Neural cell (in vitro differentiated cells): ENCODE measurements around the gene PTPRN2. TPM values are rescaled to one million over a fixed set of nuclear protein-coding genes. Genes with fewer than 3 reads are reported as not detected.

Experiments used
- H2AFZ ChIP-seq: fragments of 200-600, 300-800 bp; sonication (generic), shearing (Covaris generic); 2 replicates; pipeline ENCODE4 v1.6.0; 2014; ENCODE audit warnings: low read depth, mild to moderate bottlenecking, antibody characterized with exemption, low read length, moderate library complexity
- H3F3A ChIP-seq: fragments of 200-600 bp; shearing (Covaris generic); 2 replicates; pipeline ENCODE4 v1.6.1; 2016; ENCODE audit warnings: mild to moderate bottlenecking, moderate library complexity, mixed read lengths, antibody characterized with exemption, low read length; ENCODE audit not compliant: insufficient read depth, poor library complexity, severe bottlenecking
- H3K27ac ChIP-seq: fragments of 200-600, 300-800 bp; sonication (generic), shearing (Covaris generic); 2 replicates; pipeline ENCODE4 v1.5.1; 2014; ENCODE audit warnings: mild to moderate bottlenecking, low read length, moderate library complexity
- H3K27me3 ChIP-seq: fragments of 300-800, 200-600 bp; sonication (generic), shearing (Covaris generic); 2 replicates; pipeline ENCODE4 v1.6.0; 2014; ENCODE audit warnings: mild to moderate bottlenecking, low read depth, low read length, moderate library complexity; ENCODE audit not compliant: insufficient read depth
- H3K36me3 ChIP-seq: fragments of 300-800, 200-600 bp; sonication (generic), shearing (Covaris generic); 2 replicates; pipeline ENCODE4 v1.5.1; 2014; ENCODE audit warnings: mild to moderate bottlenecking, antibody characterized with exemption, low read length, moderate library complexity; ENCODE audit not compliant: insufficient read depth
- H3K4me2 ChIP-seq: fragments of 300-800, 200-600 bp; sonication (generic), shearing (Covaris generic); 2 replicates; pipeline ENCODE4 v1.6.0; 2014; ENCODE audit warnings: mild to moderate bottlenecking, low read length
- H3K4me3 ChIP-seq: fragments of 300-800, 200-600 bp; sonication (generic), shearing (Covaris generic); 2 replicates; pipeline ENCODE4 v1.5.1; 2014; ENCODE audit warnings: mild to moderate bottlenecking, low read length, moderate library complexity
- H3K79me2 ChIP-seq: fragments of 200-600 bp; shearing (Covaris generic); replicated peaks from 2 replicates; pipeline ENCODE4 v1.6.0; 2014; ENCODE audit warnings: mild to moderate bottlenecking, low read length, moderate library complexity; ENCODE audit not compliant: insufficient read depth
- H3K9ac ChIP-seq: fragments of 300-800, 200-600 bp; sonication (generic), shearing (Covaris generic); 2 replicates; pipeline ENCODE4 v1.6.1; 2016; ENCODE audit warnings: mild to moderate bottlenecking, low read length, mixed read lengths
- H3K9me2 ChIP-seq: fragments of 200-600 bp; shearing (Covaris generic); 2 replicates; pipeline ENCODE4 v1.6.1; 2016; ENCODE audit warnings: mild to moderate bottlenecking, low read length, mixed read lengths; ENCODE audit not compliant: insufficient read depth
- H3K9me3 ChIP-seq: fragments of 200-600, 300-800 bp; sonication (generic), shearing (Covaris generic); 2 replicates; pipeline ENCODE4 v1.6.1; 2016; ENCODE audit warnings: mild to moderate bottlenecking, mixed run types, low read length, moderate library complexity, mixed read lengths
- H4K20me1 ChIP-seq: fragments of 200-600 bp; shearing (Covaris generic); 2 replicates; pipeline ENCODE4 v1.6.1; 2016; ENCODE audit warnings: mild to moderate bottlenecking, mixed run types; ENCODE audit not compliant: insufficient read depth
- CTCF ChIP-seq: fragments of 450-650 bp; IDR thresholded peaks from 2 replicates; pipeline ENCODE4 v1.5.1; 2014; ENCODE audit warnings: antibody characterized with exemption, mild to moderate bottlenecking, moderate library complexity; ENCODE audit not compliant: poor library complexity, severe bottlenecking
- EP300 ChIP-seq: fragments of 450-650 bp; conservative IDR thresholded peaks from 2 replicates; pipeline ENCODE4 v1.6.1; 2014; ENCODE audit warnings: antibody characterized with exemption, mild to moderate bottlenecking, moderate library complexity; ENCODE audit not compliant: poor library complexity, severe bottlenecking
- EZH2 ChIP-seq: fragments of 200-600, 300-800 bp; shearing (Covaris generic), sonication (generic); IDR thresholded peaks from 2 replicates; pipeline ENCODE4 v1.6.1; 2014; ENCODE audit warnings: antibody characterized with exemption, low read length, borderline replicate concordance, mild to moderate bottlenecking; ENCODE audit not compliant: insufficient read depth, poor library complexity, severe bottlenecking
- MXI1 ChIP-seq: fragments of 450-650 bp; conservative IDR thresholded peaks from 2 replicates; pipeline ENCODE4 v1.6.1; 2014; ENCODE audit warnings: antibody characterized with exemption, mild to moderate bottlenecking; ENCODE audit not compliant: poor library complexity, severe bottlenecking
- POLR2AphosphoS5 ChIP-seq: IDR thresholded peaks from 2 replicates; pipeline ENCODE4 v1.6.1; 2012
- RAD21 ChIP-seq: fragments of 450-650 bp; conservative IDR thresholded peaks from 2 replicates; pipeline ENCODE4 v1.6.1; 2014; ENCODE audit warnings: antibody characterized with exemption, mild to moderate bottlenecking, moderate library complexity
- SMC3 ChIP-seq: fragments of 450-650 bp; conservative IDR thresholded peaks from 2 replicates; pipeline ENCODE4 v1.6.1; 2014; ENCODE audit warnings: antibody characterized with exemption, mild to moderate bottlenecking, moderate library complexity; ENCODE audit not compliant: poor library complexity
- TAF1 ChIP-seq: IDR thresholded peaks from 2 replicates; pipeline ENCODE4 v1.6.1; 2012; ENCODE audit warnings: low read depth
- polyA plus RNA-seq: library from polyadenylated mRNA; depleted of rRNA; stranded (reverse); fragments of >200 nt; gene quantifications from 2 replicates; pipeline ENCODE4 v1.2.3, GENCODE V29; 2014
- TF ChIP-seq, protein P1 (sequence below): IDR thresholded peaks from 2 replicates; pipeline ENCODE4 v1.6.1; 2012; ENCODE audit warnings: borderline replicate concordance

Gene PTPRN2
- polyA plus RNA-seq, 1 donor from 2014 or later = 31.0 TPM

DNA sequence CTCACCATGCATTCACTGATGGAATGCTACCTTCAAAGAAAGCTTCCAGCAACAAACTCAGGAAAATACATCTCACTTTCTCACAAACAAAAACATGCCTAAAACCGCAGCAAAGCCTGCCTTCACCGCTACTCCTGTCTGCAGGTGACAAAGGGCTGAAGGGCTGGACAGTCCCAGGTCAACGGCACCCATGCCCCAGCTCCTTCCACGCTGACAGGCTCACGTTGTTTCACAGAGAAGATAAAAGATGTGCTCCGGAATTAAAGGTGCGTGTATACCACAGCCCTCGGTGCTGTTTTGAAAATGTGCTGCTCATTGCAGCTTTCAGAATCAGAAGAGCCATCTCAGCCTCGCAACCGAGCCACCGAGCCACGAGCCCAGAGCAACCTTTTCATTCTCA, 445.0 kb downstream of the PTPRN2 start:
- Histone ChIP-seq H2AFZ (no peak overlapping the region), H4K20me1 (no peaks in the 10 kb centered on the region), H3K36me3 (no peaks in the 10 kb centered on the region), H3F3A (no peaks in the 10 kb centered on the region), H3K9me2 (no peaks in the 10 kb centered on the region), H3K9ac (no peak overlapping the region), H3K4me2 (no peak overlapping the region), H3K4me3 (no peak overlapping the region), H3K27ac (no peak overlapping the region), H3K9me3 (peaks cover 12% of the 10 kb centered on the region), H3K79me2 (no peaks in the 10 kb centered on the region), H3K27me3 (no peaks in the 10 kb centered on the region)
- no peak for TF ChIP-seq CTCF
- TF ChIP-seq MXI1 = no peak
- no peak for TF ChIP-seq EP300
- TF ChIP-seq, protein P1, sequence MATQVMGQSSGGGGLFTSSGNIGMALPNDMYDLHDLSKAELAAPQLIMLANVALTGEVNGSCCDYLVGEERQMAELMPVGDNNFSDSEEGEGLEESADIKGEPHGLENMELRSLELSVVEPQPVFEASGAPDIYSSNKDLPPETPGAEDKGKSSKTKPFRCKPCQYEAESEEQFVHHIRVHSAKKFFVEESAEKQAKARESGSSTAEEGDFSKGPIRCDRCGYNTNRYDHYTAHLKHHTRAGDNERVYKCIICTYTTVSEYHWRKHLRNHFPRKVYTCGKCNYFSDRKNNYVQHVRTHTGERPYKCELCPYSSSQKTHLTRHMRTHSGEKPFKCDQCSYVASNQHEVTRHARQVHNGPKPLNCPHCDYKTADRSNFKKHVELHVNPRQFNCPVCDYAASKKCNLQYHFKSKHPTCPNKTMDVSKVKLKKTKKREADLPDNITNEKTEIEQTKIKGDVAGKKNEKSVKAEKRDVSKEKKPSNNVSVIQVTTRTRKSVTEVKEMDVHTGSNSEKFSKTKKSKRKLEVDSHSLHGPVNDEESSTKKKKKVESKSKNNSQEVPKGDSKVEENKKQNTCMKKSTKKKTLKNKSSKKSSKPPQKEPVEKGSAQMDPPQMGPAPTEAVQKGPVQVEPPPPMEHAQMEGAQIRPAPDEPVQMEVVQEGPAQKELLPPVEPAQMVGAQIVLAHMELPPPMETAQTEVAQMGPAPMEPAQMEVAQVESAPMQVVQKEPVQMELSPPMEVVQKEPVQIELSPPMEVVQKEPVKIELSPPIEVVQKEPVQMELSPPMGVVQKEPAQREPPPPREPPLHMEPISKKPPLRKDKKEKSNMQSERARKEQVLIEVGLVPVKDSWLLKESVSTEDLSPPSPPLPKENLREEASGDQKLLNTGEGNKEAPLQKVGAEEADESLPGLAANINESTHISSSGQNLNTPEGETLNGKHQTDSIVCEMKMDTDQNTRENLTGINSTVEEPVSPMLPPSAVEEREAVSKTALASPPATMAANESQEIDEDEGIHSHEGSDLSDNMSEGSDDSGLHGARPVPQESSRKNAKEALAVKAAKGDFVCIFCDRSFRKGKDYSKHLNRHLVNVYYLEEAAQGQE = no peak
- TF ChIP-seq EZH2 = no peak
- TF ChIP-seq TAF1 = no peak
- TF ChIP-seq RAD21 = no peak
- TF ChIP-seq SMC3 = no peak
- no peak for TF ChIP-seq POLR2AphosphoS5

DNA sequence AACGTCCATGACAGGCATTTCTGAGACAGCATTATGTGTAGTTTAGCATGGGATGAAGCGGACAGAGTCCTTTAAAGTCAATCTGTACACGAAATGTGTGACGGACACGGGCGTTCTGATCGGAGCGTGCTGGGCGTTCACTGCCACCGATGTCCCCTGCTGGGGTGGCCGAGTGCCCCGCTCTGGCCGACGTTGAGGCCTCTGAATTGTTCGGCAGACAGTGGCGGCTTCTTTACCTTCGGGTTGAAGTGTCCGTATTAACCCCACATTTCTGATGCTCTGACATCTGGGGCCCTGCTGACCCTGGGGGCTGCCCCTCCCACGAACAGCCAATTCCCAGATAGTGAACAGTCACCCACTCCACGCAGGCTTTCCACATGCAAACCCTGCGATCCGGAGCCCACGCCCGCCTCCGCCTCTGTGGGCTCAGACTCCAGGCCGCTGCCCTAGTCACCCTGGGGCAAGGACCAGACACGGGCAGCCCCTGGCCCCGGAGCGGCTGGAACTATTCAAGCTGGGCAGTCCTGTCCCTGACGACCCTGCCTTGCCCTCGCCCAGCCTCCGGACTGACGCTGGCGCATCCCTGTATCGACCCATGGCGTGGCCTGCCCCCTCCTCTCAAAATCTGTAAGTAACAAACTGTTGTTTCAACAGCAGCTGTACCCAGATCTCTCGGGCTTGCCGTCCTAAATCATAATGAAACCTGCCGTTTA, 445.7 kb downstream of the PTPRN2 start:
- H3K79me2 ChIP-seq = no peaks in the 10 kb centered on the region
- no peak overlapping the region for H3K4me3 ChIP-seq
- peaks cover 12% of the 10 kb centered on the region for H3K9me3 ChIP-seq
- H3K4me2 ChIP-seq = no peak overlapping the region
- H4K20me1 ChIP-seq = no peaks in the 10 kb centered on the region
- H3K9me2 ChIP-seq = no peaks in the 10 kb centered on the region
- H2AFZ ChIP-seq = no peak overlapping the region
- no peaks in the 10 kb centered on the region for H3F3A ChIP-seq
- H3K9ac ChIP-seq = no peak overlapping the region
- H3K27ac ChIP-seq = no peak overlapping the region
- H3K27me3 ChIP-seq = no peaks in the 10 kb centered on the region
- H3K36me3 ChIP-seq = no peaks in the 10 kb centered on the region
- TF ChIP-seq TAF1 = no peak

- TF ChIP-seq EZH2 (no peak), RAD21 (no peak), CTCF (no peak)
- TF ChIP-seq, protein P1 = no peak
- peaks cover 12% of the 10 kb centered on the region for H3K9me3 ChIP-seq
- no peak overlapping the region for H3K27ac ChIP-seq
- no peak overlapping the region for H2AFZ ChIP-seq
- H3K4me3 ChIP-seq = no peak overlapping the region
- no peaks in the 10 kb centered on the region for H3K9me2 ChIP-seq
- H3K36me3 ChIP-seq = no peaks in the 10 kb centered on the region
- no peaks in the 10 kb centered on the region for H3K27me3 ChIP-seq
- H3K79me2 ChIP-seq = no peaks in the 10 kb centered on the region
- no peaks in the 10 kb centered on the region for H3F3A ChIP-seq
- H3K4me2 ChIP-seq = no peak overlapping the region
- H3K9ac ChIP-seq = no peak overlapping the region
- H4K20me1 ChIP-seq = no peaks in the 10 kb centered on the region
Observed at GRCh38 chr7:158141221-158141582, 446.4 kb downstream of the PTPRN2 start.
